ENCODE measurements around the gene PTGR2. TPM values are rescaled to one million over a fixed set of nuclear protein-coding genes. Genes with fewer than 3 reads are reported as not detected.

PTGR2 gene
- polyA plus RNA-seq, 1 donor from 2014 or later = 7.2 TPM

GRCh38 chr14:73833034-73833433 lies 18.6 kb upstream of the PTGR2 start:
- Histone ChIP-seq H3F3A (ENCODE audit: insufficient read depth, low read length, poor library complexity, severe bottlenecking) (no peaks in the 10 kb centered on the region), H3K4me3 (ENCODE audit: low read length) (no peak overlapping the region), H3K27me3 (ENCODE audit: insufficient read depth, low read depth, low read length) (no peaks in the 10 kb centered on the region), H3K4me2 (ENCODE audit: low read length) (no peak overlapping the region), H3K79me2 (replicated peaks; ENCODE audit: insufficient read depth, low read length) (no peaks in the 10 kb centered on the region), H2AFZ (ENCODE audit: low read depth, low read length) (no peak overlapping the region), H3K9me2 (ENCODE audit: insufficient read depth, low read length) (no peaks in the 10 kb centered on the region), H3K9ac (ENCODE audit: low read length) (no peak overlapping the region), H3K9me3 (ENCODE audit: low read length) (no peaks in the 10 kb centered on the region), H3K27ac (ENCODE audit: low read length) (no peak overlapping the region), H3K36me3 (ENCODE audit: insufficient read depth, low read length) (no peaks in the 10 kb centered on the region), H4K20me1 (ENCODE audit: insufficient read depth) (no peaks in the 10 kb centered on the region)
- TF ChIP-seq MXI1 (conservative IDR thresholded peaks at IDR 0.05; ENCODE audit: poor library complexity, severe bottlenecking) (no peak), SMC3 (conservative IDR thresholded peaks at IDR 0.05; ENCODE audit: poor library complexity) (no peak), POLR2AphosphoS5 (IDR thresholded peaks at IDR 0.05) (no peak), CTCF (IDR thresholded peaks at IDR 0.05; ENCODE audit: poor library complexity, severe bottlenecking) (no peak), RAD21 (conservative IDR thresholded peaks at IDR 0.05) (no peak), EP300 (conservative IDR thresholded peaks at IDR 0.05; ENCODE audit: poor library complexity, severe bottlenecking) (no peak), REST (IDR thresholded peaks at IDR 0.05; ENCODE audit: borderline replicate concordance) (no peak), EZH2 (IDR thresholded peaks at IDR 0.05; ENCODE audit: borderline replicate concordance, insufficient read depth, low read length, poor library complexity, severe bottlenecking) (no peak), TAF1 (IDR thresholded peaks at IDR 0.05; ENCODE audit: low read depth) (no peak)

GRCh38 chr14:73833530-73834260 lies 17.9 kb upstream of the PTGR2 start:
- Histone ChIP-seq H3K4me2 (ENCODE audit: low read length) (no peak overlapping the region), H3K27ac (ENCODE audit: low read length) (no peak overlapping the region), H2AFZ (ENCODE audit: low read depth, low read length) (no peak overlapping the region), H3K9me2 (ENCODE audit: insufficient read depth, low read length) (no peaks in the 10 kb centered on the region), H3K36me3 (ENCODE audit: insufficient read depth, low read length) (no peaks in the 10 kb centered on the region), H3K9me3 (ENCODE audit: low read length) (no peaks in the 10 kb centered on the region), H3K79me2 (replicated peaks; ENCODE audit: insufficient read depth, low read length) (no peaks in the 10 kb centered on the region), H3K27me3 (ENCODE audit: insufficient read depth, low read depth, low read length) (no peaks in the 10 kb centered on the region), H4K20me1 (ENCODE audit: insufficient read depth) (no peaks in the 10 kb centered on the region), H3F3A (ENCODE audit: insufficient read depth, low read length, poor library complexity, severe bottlenecking) (no peaks in the 10 kb centered on the region), H3K4me3 (ENCODE audit: low read length) (no peak overlapping the region), H3K9ac (ENCODE audit: low read length) (no peak overlapping the region)
- TF ChIP-seq EZH2 (IDR thresholded peaks at IDR 0.05; ENCODE audit: borderline replicate concordance, insufficient read depth, low read length, poor library complexity, severe bottlenecking) (no peak), SMC3 (conservative IDR thresholded peaks at IDR 0.05; ENCODE audit: poor library complexity) (no peak)

Measured in neural cell (in vitro differentiated cells).